ENCODE results near the gene VTI1A.

- TF ChIP-seq, protein P1, sequence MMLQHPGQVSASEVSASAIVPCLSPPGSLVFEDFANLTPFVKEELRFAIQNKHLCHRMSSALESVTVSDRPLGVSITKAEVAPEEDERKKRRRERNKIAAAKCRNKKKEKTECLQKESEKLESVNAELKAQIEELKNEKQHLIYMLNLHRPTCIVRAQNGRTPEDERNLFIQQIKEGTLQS (IDR thresholded peaks at IDR 0.05) = no peak
- TF ChIP-seq, protein P2, sequence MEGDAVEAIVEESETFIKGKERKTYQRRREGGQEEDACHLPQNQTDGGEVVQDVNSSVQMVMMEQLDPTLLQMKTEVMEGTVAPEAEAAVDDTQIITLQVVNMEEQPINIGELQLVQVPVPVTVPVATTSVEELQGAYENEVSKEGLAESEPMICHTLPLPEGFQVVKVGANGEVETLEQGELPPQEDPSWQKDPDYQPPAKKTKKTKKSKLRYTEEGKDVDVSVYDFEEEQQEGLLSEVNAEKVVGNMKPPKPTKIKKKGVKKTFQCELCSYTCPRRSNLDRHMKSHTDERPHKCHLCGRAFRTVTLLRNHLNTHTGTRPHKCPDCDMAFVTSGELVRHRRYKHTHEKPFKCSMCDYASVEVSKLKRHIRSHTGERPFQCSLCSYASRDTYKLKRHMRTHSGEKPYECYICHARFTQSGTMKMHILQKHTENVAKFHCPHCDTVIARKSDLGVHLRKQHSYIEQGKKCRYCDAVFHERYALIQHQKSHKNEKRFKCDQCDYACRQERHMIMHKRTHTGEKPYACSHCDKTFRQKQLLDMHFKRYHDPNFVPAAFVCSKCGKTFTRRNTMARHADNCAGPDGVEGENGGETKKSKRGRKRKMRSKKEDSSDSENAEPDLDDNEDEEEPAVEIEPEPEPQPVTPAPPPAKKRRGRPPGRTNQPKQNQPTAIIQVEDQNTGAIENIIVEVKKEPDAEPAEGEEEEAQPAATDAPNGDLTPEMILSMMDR (IDR thresholded peaks at IDR 0.05; ENCODE audit: low read depth, low read length, missing input control) = no peak
- TF ChIP-seq RXRA (IDR thresholded peaks at IDR 0.05) (no peak), TAF1 (conservative IDR thresholded peaks at IDR 0.05) (no peak), ZBTB33 (IDR thresholded peaks at IDR 0.05) (no peak), YY1 (IDR thresholded peaks at IDR 0.05) (no peak), MAX (IDR thresholded peaks at IDR 0.05) (no peak), RAD21 (IDR thresholded peaks at IDR 0.05) (no peak), REST (IDR thresholded peaks at IDR 0.05) (no peak), JUND (IDR thresholded peaks at IDR 0.05) (no peak), GABPA (IDR thresholded peaks at IDR 0.05 in 1 of 2, conservative IDR thresholded peaks at IDR 0.05 in 1 of 2) (no peak), HNF4G (IDR thresholded peaks at IDR 0.05) (no peak), FOXA1 (IDR thresholded peaks at IDR 0.05) (no peak), SP1 (IDR thresholded peaks at IDR 0.05) (no peak)
Measured at GRCh38 chr10:112809736-112810135, 362.7 kb downstream of the VTI1A start.

All from liver (tissue), 3 donors.